NCI-H748 (cell line): Measurements from ENCODE around the gene WDR53.
"Not testable (repeated sequence)": the region's sequence is repeated elsewhere in the genome, so short reads cannot be mapped to it uniquely, and the experiment has no call there.

Experiments
- DNase-seq: peaks from one replicate; lab custom pipeline; 2025; ENCODE audit not compliant: unreplicated experiment; lab: John Stamatoyannopoulos, UW

WDR53 gene

DNA sequence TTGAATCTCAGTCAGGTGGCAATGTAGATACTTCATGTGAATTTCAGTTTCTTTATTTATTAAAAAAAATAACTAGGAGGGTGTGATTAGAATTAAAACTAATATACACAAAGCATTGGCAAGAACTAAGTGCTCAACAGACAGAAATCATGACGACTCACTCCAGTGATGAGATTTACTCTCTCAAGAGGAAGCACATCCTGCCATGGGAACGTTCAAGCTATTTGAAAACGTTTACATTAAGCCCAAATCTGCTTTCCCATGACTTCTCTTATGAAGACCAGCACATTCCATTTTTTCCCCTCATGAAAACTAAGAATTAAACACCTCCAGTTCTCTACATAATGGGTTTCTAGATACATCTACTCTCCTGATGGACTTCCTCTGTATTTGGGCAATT, 8.5 kb downstream of the WDR53 start:
- DNase-seq: no peak

GRCh38 chr3:196558476-196558875, 9.9 kb downstream of the WDR53 start:
- DNase-seq: no peak

DNA sequence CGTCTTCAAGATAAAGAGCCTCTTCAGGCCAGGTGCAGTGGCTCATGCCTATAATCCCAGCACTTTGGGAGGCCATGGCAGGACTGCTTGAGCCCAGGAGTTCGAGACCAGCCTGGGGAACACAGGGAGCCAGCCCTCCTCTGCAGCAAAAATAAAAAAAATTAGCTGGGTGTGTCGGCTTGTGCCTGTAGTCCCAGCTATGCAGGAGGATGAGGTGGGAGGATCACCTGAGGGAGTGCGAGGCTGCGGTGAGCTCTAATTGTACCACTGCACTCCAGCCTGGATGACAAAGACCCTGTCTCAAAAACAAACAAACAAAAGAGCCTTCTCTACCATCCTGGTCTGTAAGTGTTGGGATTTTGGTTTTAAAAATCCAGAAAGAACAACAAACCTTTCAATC, 11.1 kb downstream of the WDR53 start:
- DNase-seq: no peak

- no peak for DNase-seq
These were observed 13.1 kb downstream of the WDR53 start for GRCh38 chr3:196555295-196555694.

DNA sequence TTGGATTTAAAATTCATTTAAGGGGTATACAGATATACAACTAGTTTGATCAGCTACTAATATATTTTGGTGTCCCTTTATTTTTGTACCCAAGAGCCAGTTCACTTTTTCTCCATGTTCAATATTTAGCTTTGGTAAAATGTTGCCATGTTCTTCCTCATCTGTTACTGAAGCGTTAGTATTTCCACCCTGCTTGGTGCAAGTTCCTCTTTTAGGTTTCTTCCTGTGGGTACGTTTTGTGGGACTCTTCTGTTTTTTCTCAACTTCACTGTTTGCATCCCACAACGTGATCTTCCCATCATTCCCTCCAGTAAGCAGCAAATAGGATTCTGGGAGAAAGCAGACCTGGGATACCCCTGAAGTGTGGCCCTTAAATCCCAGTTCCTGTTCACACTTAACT, 14.1 kb downstream of the WDR53 start:
- DNase-seq: no peak

DNA sequence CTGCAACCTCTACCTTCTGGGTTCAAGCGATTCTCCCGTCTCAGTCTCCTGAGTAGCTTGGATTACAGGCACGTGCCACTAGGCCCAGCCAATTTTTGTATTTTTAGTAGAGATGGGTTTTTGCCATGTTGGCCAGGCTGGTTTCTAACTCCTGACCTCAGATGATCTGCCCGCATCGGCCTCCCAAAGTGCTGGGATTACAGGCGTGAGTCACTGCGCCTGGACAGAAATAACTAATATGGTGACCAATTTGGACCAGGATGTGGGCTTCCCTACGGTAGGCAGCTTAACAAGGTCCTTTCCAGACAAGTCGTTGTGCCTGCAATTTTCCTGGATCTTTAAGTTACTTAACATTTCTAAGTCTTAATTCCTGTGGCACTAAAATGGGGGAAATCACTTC, 14.8 kb downstream of the WDR53 start:
- no peak for DNase-seq

- no peak for DNase-seq
These were observed 16.1 kb downstream of the WDR53 start for GRCh38 chr3:196552253-196552652.

DNA sequence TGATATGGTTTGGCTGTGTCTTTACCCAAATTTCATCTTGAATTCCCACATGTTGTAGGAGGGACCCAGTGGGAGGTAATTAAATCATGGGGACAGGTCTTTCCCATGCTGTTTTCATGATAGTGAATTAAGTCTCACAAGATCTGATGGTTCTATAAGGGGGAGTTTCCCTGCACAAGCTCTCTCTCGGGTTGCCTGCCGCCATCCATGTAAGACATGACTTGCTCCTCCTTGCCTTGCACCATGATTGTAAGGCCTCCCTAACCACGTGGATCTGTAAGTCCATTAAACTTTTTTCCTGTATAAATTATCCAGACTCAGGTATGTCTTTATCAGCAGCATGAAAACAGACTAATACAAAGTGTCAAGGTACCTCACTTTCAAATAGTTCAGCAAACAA, 18.2 kb downstream of the WDR53 start:
- DNase-seq: not testable (repeated sequence)

- not testable (repeated sequence) for DNase-seq
These were observed 19.0 kb downstream of the WDR53 start for GRCh38 chr3:196549312-196549711.

- no peak for DNase-seq
These were observed 21.3 kb downstream of the WDR53 start for GRCh38 chr3:196547067-196547466.

- no peak for DNase-seq
These were observed 21.8 kb downstream of the WDR53 start for GRCh38 chr3:196546537-196546936.

- DNase-seq: no peak
These were observed 23.8 kb downstream of the WDR53 start for GRCh38 chr3:196544491-196544992.

- DNase-seq: no peak
These were observed 26.5 kb downstream of the WDR53 start for GRCh38 chr3:196541684-196542445.

DNA sequence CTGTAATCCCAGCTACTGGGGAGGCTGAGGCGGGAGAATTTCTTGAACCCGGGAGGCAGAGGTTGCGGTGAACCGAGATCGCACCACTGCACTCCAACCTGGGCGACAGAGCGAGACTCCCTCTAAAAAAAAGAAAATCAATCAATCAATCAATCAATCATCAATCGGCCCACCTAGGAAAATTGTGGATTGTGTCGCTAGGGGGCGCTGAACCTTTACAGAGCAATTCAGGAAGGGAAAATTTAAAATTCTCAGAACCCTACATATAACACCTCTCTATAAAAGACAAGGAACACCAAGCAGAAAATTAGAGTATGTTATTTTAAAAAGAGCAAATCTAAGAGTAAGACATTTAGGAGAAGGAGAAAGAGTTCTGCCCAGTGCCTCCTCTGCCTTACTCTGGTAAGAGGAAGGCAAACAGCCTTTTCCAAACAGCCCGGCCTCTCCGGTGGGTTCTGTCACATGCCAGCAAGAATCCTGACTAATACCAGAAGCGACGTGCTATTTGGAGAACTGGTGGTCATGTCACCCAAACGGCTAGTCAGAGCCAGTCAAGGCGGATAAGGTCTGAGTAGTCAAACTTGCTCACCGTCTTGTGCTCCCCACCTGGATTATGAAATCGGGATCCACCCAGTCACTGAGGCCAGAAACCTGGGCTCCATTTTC, 30.9 kb downstream of the WDR53 start:
- peak; percentile 27 for DNase-seq

DNA sequence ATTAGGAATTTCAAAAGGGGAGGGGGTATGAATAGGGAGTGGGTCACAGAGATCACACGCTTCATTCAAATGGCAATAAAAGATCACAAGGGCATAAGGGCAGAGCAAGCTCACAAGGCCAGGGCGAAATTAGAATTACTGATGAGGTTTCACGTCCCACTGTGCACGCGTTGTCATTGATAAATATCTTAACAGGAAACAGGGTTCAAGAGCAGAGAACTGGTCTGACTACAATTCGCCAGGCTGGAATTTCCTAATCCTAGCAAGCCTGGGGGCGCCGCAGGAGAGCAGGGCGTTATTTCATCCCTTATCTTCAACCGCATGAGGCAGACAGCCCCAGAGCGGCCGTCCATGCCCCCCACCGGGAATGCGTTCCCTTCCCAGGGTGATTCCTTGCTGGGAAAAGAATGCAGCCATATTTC, 35.1 kb downstream of the WDR53 start:
- no peak for DNase-seq

DNA sequence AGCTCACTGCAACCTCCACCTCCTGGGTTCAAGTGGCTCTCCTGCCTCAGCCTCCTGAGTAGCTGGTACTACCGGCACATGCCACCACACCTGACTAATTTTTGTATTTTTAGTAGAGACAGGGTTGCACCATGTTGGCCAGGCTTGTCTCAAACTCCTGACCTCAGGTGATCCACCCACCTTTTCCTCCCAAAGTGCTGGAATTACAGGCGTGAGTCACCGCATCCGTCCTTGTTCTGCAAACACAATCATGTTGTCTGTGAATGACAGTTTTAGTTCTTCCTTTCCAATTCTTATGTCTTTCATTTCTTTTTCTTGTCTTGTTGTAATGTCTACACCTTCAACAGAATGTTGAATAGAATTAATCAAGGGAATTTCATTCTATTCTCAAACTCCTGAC, 36.9 kb downstream of the WDR53 start:
- DNase-seq: no peak

- peak; percentile 79 for DNase-seq
These were observed 39.6 kb downstream of the WDR53 start for GRCh38 chr3:196528639-196529233.

DNA sequence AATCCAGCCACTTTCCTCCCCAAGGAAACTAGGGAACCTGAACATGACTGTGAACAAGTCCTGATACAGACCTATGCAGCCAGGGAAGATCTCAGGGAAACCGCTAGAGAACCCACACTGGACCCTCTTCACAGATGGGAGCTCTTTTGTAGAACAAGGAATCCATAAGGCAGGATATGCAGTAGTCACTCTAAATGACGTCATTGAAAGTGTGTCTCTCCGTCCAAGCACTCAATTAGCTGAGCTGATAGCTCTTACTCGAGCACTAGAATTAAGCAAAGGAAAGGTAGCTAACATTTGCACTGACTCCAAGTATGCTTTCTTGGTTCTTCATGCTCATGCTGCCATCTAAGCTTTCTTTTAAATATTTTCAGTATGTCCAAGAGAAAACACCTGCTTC, 43.2 kb downstream of the WDR53 start:
- DNase-seq: no peak

- no peak for DNase-seq
These were observed 43.8 kb downstream of the WDR53 start for GRCh38 chr3:196524527-196524926.

DNA sequence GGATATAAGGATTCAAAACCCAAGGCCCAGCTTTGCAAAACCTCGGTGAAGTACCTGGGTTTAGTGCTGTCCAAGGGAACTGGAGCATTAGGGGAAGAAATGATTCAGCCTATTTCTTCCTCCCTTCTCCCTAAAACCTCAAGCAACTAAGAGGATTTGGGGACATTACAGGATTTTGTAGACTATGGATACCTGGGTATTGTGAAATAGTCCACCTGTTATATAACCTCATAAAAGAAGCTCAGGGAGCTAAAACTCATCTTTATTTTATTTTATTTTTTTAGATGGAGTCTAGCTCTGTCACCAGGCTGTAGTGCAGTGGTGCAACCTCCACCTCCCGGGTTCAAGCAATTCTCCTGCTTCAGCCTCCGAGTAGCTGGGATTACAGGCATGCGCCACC, 44.5 kb downstream of the WDR53 start:
- DNase-seq: no peak

GRCh38 chr3:196521291-196521690, 47.1 kb downstream of the WDR53 start:
- not testable (repeated sequence) for DNase-seq

DNA sequence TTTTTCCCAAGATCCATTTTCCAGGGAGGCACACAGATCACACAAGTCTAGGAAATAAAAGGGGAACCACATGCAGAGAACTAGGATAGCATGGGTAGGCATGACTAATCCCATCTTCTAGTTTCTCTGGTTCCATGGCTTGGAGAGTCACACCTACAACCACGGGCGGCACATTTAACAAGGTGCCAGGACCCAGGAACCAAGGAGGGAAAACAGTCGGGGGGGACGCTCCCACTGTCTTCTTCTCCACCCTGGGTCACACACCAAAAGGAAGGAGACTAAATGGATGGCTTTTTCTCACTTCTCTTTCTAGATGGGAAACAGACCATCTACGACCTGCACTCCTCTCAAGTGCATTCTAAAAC, 48.7 kb downstream of the WDR53 start:
- DNase-seq: no peak
